Prostate gland (tissue), 2 donors: ENCODE results near the gene SEL1L3.

Experiments
- POLR2AphosphoS5 ChIP-seq: sonication (generic); formaldehyde crosslinking; IDR thresholded peaks from one replicate; pipeline ENCODE4 v1.6.1; 2017; ENCODE audit warnings: antibody characterized with exemption
- TF ChIP-seq, protein P1 (sequence below), 4 experiments: fragments of 200-600 bp in 2 of 4; fragments of 450-650 bp in 2 of 4; sonication (generic) in 2 of 4; IDR thresholded peaks; 1 replicate in 3 of 4; 2 replicates in 1 of 4; pipeline ENCODE4 v1.5.1; 2016 to 2019; ENCODE audit warnings: antibody characterized with exemption in 4 of 4, mild to moderate bottlenecking in 2 of 4, moderate library complexity in 2 of 4

DNA sequence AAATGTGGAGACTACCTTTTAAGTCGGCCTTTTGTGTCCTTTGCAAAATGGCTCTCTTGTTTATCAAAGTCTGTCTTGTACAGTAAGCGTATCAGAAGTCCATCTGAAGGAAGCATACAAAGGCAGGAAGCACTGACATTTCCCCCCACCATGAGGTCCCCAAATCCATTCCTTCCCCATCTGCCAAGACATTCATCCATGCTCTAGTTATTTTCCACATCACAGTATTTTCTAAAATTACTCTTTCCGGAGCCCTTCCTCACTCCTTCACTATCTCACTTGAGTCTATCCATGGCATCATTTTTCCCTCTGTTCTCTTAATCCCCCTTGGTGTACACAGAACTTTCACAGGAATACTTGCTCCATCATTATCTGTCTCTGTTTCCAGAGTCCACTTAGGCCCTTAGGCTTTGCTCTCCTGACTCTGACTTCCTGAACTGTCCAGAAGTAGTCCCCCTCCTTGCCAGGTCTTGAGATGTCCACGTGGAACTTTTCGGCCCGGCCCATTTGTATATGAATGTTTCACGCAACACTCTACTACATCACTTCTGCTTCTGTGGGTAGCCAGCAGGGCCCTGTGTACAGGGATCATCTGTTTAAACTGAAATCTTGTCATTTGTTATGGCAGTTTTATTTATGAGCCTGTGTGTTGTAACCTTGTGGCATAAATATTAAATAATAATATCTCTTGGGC lies 2.1 kb downstream of the SEL1L3 start:
- TF ChIP-seq, protein P1, sequence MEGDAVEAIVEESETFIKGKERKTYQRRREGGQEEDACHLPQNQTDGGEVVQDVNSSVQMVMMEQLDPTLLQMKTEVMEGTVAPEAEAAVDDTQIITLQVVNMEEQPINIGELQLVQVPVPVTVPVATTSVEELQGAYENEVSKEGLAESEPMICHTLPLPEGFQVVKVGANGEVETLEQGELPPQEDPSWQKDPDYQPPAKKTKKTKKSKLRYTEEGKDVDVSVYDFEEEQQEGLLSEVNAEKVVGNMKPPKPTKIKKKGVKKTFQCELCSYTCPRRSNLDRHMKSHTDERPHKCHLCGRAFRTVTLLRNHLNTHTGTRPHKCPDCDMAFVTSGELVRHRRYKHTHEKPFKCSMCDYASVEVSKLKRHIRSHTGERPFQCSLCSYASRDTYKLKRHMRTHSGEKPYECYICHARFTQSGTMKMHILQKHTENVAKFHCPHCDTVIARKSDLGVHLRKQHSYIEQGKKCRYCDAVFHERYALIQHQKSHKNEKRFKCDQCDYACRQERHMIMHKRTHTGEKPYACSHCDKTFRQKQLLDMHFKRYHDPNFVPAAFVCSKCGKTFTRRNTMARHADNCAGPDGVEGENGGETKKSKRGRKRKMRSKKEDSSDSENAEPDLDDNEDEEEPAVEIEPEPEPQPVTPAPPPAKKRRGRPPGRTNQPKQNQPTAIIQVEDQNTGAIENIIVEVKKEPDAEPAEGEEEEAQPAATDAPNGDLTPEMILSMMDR (IDR thresholded peaks at IDR 0.05), result no peak
- TF ChIP-seq POLR2AphosphoS5, result no peak
